Measurements from ENCODE around the gene PLOD1.
"Not testable (repeated sequence)": the region's sequence is repeated elsewhere in the genome, so short reads cannot be mapped to it uniquely, and the experiment has no call there.

The PLOD1 gene

GRCh38 chr1:11938722-11939526, 4.4 kb downstream of the PLOD1 start:
- FAIRE-seq = no peak
- peak; percentile 54 for DNase-seq (ENCODE audit: low spot score)

GRCh38 chr1:11939794-11940193, 5.3 kb downstream of the PLOD1 start:
- not testable (repeated sequence) for FAIRE-seq; DNase-seq (ENCODE audit: low spot score)

DNA sequence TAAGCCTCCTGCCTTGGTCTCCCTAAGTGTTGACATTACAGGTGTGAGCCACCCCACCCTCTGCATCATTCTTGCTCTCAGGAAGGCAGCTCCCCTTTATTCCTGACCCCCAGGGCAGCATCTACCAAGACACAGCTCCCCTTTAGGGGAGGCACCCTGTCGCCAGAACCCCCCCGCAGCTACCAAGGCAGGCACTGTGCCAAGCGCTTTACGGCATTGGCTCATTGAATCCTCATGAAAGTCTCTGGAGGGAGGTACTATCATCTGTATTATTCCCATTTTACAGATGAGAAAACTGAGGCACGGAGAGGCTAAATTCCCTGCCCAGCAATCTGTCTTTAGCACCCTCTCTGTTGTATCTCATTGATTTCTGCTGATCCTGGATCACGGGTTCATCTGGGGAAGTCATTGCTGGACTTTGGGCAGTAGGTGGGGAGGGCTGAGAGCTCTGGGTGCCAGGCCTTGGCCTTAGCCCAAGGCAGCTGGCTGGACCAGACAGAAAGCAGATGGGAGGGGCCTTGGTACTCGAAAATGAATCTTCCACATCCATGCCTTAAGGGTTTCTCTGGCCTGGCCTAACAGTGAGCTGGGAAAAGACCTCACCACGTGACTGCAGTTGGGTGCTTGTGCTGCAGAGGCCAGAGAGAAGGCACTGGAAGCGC, 5.9 kb downstream of the PLOD1 start:
- FAIRE-seq (no peak), DNase-seq (ENCODE audit: low spot score) (no peak)

GRCh38 chr1:11942280-11942679, 7.8 kb downstream of the PLOD1 start:
- no peak for DNase-seq (ENCODE audit: low spot score)
- no peak for FAIRE-seq

GRCh38 chr1:11943619-11944018, 9.1 kb downstream of the PLOD1 start:
- FAIRE-seq = no peak
- no peak for DNase-seq (ENCODE audit: low spot score)

DNA sequence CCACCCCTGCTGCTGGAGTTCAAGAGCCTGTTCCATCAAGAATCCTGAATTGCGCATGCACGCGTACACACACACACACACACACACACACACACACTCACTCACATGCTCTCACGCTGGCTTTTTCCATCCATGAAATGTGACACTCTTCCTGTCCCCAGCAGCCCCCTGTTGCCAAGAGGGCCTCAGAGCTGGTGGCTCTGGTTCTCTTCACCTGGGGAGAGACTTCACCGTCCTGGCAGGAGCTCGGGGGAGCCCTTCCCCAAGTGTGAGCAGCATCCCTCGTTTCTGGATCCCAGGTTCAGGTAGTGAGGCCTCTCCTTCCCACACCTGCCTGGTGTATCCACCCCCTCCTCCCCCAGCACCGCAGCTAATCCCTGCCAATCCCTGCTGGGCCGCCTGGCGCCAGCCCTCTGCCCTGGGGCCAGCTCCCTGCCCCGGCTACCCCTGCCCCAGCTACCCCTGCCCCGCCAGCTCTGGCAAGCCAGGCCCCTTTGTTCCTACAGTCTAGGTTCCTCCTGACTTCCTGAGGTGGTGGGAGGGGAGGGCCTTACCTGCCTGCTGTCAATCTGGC, 9.9 kb downstream of the PLOD1 start:
- FAIRE-seq = no peak
- DNase-seq (ENCODE audit: low spot score) = no peak

DNA sequence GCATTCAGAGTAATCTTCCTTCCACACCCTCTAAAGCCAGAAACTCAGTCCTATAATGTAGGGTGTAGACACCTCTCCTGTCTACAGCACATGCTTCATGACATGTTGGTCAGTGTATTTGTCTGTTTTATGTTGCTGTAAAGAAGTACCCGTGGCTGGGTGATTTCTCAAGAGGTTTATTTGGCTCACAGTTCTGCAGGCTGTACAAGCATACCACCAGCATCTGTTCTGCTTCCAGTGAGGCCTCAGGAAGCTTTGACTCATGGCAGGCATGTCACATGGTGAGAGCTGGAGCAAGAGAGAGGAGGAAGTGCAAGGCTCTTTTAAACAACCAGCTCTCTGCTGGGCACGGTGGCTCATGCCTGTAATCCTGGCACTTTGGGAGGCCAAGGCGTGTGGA, 12.1 kb downstream of the PLOD1 start:
- DNase-seq (ENCODE audit: low spot score) = no peak
- no peak for FAIRE-seq

DNA sequence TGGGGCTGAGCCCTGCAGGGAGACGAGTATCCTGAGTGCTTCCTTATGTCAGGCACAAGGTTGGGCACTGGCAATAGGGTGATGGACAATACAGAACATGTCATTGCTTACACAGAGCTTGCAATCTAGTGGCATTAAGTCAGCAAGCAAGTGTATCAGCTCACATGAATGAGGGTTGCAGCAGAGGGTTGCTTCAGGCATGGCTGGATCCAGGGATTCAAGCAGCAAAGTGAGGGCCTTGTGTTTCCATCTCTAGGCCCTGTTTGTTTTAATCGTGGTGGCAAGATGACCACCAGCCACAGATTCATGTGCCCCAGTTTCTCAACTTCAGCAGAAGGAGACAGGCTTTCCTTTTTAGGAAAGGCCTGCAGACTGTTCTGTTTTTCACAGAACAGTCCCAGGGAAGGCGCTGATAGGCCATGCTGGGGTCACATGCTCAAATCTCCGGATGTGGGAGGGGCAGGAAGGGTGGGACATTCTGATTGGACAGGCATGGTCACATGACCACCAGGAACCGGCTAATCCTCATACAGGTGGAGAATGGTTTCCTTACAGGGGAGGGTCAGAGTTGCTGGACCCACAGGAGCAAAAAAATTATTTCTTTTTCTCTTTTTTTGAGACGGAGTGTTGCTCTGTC, 14.4 kb downstream of the PLOD1 start:
- FAIRE-seq (no peak), DNase-seq (ENCODE audit: low spot score) (peak; percentile 40)

GRCh38 chr1:11951901-11952300, 17.4 kb downstream of the PLOD1 start:
- no peak for FAIRE-seq
- no peak for DNase-seq (ENCODE audit: low spot score)

DNA sequence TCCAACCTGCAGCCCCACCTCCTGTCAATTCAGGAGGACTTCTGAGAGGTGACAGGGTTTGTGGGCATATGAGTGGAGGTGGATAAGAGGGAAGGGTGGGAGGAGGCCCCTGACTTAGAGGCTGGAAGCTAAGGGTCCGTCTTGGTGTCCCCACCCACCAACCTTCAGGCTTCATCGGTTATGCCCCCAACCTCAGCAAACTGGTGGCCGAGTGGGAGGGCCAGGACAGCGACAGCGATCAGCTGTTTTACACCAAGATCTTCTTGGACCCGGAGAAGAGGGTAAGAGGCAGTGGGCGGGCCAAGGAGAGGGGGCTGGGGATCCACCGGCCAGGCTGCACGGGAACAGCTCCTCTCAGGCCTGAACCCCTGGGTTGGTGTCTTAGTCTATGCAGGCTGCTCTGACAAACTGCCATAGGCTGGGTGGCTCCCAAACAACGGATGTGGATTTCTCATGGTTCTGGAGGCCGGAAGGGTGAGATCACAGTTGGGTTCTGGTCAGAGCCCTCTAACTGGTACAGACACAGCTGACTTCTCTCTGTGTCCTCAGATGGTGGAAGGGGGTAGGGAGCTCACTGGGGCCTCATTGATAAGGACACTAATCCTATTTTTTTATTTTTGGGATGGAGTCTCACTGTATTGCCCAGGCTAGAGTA, 18.1 kb downstream of the PLOD1 start:
- DNase-seq (ENCODE audit: low spot score) (no peak), FAIRE-seq (no peak)

GRCh38 chr1:11955221-11955620, 20.7 kb downstream of the PLOD1 start:
- DNase-seq (ENCODE audit: low spot score) (no peak), FAIRE-seq (no peak)

- no peak for FAIRE-seq
Measured at GRCh38 chr1:11957398-11957797, 22.9 kb downstream of the PLOD1 start.

DNA sequence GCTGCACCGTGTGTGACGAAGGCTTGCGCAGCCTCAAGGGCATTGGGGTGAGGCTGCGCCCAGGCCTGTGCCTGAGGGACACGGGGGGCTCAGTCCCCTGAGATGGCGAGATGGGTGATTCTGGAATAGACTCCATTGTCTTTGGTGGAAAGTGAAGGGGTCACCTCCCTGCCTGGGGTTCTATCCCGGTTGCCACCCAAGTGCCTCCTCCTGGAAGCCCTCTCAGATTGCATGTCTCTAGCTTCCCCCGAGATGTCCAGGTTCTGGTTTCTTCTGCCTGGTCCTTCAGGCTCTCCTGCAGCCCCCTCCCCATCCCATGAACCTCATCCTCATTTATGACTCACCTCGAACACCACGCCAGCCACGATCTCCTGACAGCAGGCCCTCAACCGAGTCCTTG, 23.4 kb downstream of the PLOD1 start:
- FAIRE-seq = no peak
- no peak for DNase-seq (ENCODE audit: low spot score)

More at GRCh38 chr1:11957398-11957797, 22.9 kb downstream of the PLOD1 start:
- DNase-seq (ENCODE audit: low spot score) = no peak

GRCh38 chr1:11960276-11960675, 25.8 kb downstream of the PLOD1 start:
- DNase-seq (ENCODE audit: low spot score) = no peak
- no peak for FAIRE-seq

GRCh38 chr1:11960715-11961114, 26.2 kb downstream of the PLOD1 start:
- no peak for DNase-seq (ENCODE audit: low spot score)
- FAIRE-seq = no peak

DNA sequence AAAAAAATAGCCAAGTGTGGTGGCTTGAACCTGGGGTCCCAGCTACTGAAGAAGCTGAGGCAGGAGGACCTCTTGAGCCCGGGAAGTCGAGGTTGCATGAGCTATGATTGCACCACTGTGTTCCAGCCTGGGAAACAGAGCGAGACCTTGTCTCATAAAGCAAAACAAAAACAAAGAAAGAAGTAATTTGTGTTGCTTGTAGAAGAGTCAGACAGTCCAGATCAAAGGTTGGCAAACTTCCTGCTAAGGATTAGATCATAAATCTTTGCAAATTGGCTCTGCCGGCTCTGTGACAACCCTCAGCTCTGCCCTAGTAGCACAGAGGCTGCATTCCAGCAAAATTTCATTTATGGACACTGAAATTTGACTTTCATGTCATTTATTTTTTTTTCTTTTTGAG, 26.7 kb downstream of the PLOD1 start:
- FAIRE-seq = no peak

DNA sequence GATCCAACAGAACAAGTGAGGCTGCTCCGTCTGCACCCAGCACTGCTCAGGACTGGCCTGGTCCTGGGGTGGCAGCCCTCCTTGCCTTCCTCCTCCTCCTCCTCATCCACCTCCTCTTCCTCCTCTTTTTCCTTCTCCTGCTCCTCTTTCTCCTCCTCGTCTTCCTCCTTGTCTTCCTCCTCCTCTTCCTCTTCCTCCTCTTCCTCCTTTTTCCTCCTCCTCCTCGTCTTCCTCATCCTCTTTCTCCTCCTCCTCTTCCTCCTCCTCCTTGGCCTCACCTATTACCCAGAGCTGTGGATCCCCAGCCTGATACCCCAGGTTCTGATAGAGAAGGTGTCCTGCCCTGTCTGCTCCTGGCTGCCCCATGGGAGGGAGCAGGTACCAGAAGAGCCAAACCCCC, 29.1 kb downstream of the PLOD1 start:
- DNase-seq (ENCODE audit: low spot score) = no peak
- FAIRE-seq = no peak

More for the DNA sequence above, 26.7 kb downstream of the PLOD1 start:
- DNase-seq (ENCODE audit: low spot score) = no peak

DNA sequence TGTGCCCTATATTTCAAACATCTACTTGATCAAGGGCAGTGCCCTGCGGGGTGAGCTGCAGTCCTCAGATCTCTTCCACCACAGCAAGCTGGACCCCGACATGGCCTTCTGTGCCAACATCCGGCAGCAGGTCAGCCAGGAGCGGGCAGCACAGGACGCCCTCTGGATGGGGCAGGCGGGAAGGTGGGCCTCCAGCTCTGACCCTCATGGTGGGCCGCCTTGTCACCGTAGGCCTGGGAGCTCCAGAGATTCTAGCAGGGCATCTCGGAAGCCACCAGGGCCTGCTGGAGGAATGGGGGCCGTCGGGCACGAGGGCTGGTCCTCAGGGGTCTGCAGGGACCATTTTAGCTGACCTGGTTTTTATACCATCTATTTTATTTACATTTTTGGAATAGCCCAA, 30.1 kb downstream of the PLOD1 start:
- no peak for DNase-seq (ENCODE audit: low spot score)
- FAIRE-seq = no peak

GRCh38 chr1:11967028-11967547, 32.6 kb downstream of the PLOD1 start:
- FAIRE-seq (no peak), DNase-seq (ENCODE audit: low spot score) (peak; percentile 26)

GRCh38 chr1:11970441-11971185, 36.1 kb downstream of the PLOD1 start:
- FAIRE-seq (no peak), DNase-seq (ENCODE audit: low spot score) (no peak)

GRCh38 chr1:11977625-11978024, 43.1 kb downstream of the PLOD1 start:
- FAIRE-seq (no peak), DNase-seq (ENCODE audit: low spot score) (no peak)

All from urothelium cell line (cell line).